SIG-M5 (cell line): ENCODE data around the gene UGT1A6.

Experiments
- DNase-seq: peaks from one replicate; lab custom pipeline; 2025; lab: John Stamatoyannopoulos, UW

UGT1A6 gene

GRCh38 chr2:233819884-233820773 lies 127.4 kb downstream of the UGT1A6 start:
- DNase-seq: no peak

- no peak for DNase-seq
Measured at GRCh38 chr2:233820774-233821105, 128.1 kb downstream of the UGT1A6 start.

- DNase-seq: no peak
Measured at GRCh38 chr2:233821196-233821595, 128.5 kb downstream of the UGT1A6 start.

GRCh38 chr2:233821709-233822100 lies 129.0 kb downstream of the UGT1A6 start:
- DNase-seq: no peak

- no peak for DNase-seq
Measured at GRCh38 chr2:233822101-233822771, 129.5 kb downstream of the UGT1A6 start.
